Stimulated activated CD4-positive, alpha-beta T cell treated with anti-CD3 and anti-CD28 coated beads, Interleukin-1b, Interleukin-23, amount 100 ng/mL, for 48 hours (primary cell): ENCODE results near the gene BTBD16.

Experiments
- DNase-seq: peaks from one replicate; pipeline ENCODE4 v3.0.0-alpha.2; 2020

The BTBD16 gene

DNA sequence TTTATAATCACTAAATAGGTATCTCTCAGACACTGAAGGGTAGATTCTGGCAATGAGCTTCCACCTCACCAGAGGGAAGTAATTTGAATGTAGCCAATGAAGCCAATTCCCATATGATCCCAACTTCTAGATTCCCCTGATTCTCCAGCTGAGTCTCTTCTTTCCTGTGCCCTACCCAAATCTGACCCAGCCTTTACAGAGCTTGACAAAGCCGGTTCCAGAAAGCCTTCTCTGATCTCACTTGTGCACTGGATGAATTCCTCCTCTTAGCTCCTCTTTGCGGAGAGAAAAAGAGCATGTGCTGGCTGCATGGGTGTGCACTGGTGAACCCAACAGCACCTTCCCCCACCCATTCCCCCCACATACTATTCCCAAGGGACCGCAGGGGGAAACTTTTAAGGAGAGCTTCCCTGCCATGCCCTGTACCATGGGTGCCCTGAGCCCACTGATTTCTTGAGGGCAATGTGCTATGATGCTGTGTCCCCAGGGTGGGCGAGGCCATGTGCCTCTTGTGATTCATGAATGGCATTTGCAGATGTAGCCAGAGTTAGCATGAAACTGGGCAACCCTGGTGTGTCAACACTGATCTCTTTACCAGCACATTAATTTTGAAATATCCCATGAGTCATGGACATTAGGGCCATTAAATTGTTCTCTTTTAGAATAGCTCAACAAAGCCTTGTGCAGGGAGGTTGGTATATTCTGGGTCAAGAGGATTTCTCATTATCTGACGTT lies 53.0 kb downstream of the BTBD16 start:
- no peak for DNase-seq

GRCh38 chr10:122325235-122325634 lies 54.1 kb downstream of the BTBD16 start:
- no peak for DNase-seq

DNA sequence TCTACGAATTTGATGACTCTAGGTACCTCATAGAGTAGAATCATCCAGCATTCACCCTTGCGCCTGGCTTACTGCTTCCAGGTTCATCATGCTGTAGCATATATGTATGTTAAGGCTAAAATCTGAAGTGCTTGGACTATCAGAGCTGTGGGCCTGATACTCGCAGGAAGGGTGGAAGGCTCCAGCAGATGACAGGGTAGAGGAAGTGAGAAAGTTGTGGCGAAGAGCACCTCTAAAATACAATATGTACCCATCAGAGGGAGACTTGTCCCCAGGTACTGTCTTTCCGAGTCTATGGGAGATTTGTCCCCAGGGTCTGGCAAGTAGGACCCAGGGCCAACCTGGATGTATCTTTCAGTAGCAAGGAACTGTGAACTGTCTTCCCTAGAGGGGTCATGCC lies 55.3 kb downstream of the BTBD16 start:
- no peak for DNase-seq

- no peak for DNase-seq
Observed at GRCh38 chr10:122326806-122327205, 55.7 kb downstream of the BTBD16 start.

GRCh38 chr10:122327237-122328206 lies 56.4 kb downstream of the BTBD16 start:
- DNase-seq, result no peak

DNA sequence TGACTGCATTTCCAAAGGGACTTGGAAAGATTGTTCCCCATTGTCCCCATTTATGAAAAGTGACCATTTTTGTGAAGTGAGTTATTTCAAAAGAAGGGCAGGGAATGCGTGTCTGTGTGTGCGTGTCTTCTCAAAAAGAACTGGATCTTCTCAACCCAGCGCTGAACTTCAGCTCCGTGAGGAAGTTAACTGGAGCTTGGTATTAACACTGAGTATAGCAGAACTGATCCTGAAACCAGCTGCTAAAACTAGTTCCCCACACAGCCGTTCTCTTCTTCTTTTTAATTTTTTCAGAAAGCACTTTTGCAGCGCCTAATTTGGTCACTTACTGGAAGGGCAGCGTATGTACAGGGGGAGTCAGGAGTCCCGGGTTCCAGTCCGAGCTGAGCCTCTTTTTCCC lies 57.6 kb downstream of the BTBD16 start:
- no peak for DNase-seq

GRCh38 chr10:122329416-122329815 lies 58.3 kb downstream of the BTBD16 start:
- DNase-seq, result no peak

GRCh38 chr10:122331100-122331499 lies 60.0 kb downstream of the BTBD16 start:
- no peak for DNase-seq

- DNase-seq, result no peak
Observed at GRCh38 chr10:122331615-122332446, 60.7 kb downstream of the BTBD16 start.

GRCh38 chr10:122333037-122333436 lies 61.9 kb downstream of the BTBD16 start:
- peak; percentile 50 for DNase-seq

- DNase-seq, result no peak
Observed at GRCh38 chr10:122336332-122336731, 65.2 kb downstream of the BTBD16 start.

DNA sequence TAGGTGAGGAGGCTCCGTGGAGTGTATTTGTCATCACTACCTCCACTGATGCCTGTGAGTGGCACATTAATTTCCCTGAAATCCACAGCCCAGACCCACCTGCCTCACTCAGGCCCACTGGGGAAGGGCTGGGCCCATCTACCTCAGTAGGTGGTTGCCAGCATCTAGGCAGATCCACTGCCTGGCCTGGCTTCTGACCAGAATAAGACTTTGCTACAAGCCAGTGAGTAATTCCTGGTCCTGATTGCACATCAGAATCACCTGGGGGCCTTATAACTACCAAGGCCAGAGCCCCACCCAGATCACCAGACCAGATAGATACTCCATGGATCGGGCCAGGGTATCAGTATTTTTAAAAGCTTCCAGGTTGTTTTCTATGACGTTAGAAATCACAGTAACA lies 65.9 kb downstream of the BTBD16 start:
- DNase-seq, result no peak

GRCh38 chr10:122338609-122339441 lies 67.7 kb downstream of the BTBD16 start:
- DNase-seq, result no peak

DNA sequence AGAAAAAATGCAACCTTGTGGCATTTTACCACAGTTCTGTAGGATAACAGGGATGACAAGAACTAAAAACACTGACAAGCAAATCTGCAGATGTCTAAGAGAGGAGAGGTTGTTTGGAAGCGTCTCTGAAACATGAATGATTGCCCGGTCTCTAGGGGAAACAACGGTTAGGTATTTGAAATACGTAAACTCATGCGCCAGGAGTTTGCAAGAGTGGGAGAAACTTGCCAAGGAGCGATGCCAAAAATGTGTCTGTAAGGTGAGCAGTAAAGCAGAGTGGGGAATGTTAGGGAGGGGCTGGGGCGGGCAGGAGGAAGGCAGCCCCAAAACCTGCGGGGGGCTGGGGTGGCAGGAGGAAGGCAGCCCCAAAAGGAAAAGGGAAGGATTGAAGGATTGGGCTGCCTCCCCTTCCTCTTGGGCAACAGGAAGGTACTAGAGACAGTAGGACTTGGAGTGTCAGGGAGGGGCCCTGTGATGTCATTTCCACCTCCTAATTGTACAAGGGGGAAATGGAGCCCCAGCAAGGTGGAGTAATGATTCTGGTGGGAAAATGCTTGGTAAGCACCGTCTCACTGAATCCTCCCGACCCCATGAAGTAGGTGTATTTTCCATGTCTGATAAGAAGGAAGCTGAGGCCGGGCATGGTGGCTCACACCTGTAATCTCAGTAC lies 70.2 kb downstream of the BTBD16 start:
- DNase-seq, result no peak

DNA sequence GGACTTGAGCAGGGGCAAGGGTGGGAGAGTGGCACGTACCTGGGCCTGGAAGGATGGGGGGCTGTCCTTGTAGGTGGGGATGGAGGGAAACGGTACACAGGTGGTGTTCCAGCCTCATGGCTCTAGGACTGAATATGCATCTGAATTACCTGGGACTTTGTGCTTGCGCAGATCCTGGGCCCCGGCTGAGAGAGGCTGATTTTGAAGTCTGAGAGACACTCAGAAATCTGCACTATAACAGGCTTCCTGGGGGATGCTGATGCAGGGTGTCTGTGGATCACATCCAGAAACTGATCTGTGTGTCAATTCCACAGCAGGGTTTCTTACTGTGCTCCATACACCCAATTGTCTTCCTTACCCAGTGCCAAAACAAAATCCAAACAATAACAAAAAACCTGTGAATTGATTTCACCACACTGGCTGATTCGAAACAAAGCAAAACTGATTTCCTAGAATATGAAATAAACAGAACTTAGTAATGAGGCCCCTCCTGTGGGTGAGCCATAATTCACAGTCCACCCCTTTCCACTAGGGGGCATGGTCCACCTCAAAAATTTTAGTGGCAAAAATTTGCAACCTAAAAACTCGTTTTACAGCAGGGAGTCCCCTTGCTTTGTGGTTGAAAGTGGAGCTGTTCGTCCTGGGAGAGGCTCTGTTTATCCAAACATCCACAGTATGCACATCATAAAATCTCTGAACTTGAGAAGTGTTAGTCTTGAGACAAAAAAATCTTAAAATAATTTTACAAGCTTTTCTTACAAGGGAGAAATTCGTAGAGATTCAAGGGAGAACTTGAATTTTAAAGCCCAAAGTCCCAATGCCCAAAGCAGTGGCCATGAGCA lies 71.4 kb downstream of the BTBD16 start:
- peak; percentile 48 for DNase-seq

- DNase-seq, result no peak
Observed at GRCh38 chr10:122343135-122343800, 72.2 kb downstream of the BTBD16 start.

DNA sequence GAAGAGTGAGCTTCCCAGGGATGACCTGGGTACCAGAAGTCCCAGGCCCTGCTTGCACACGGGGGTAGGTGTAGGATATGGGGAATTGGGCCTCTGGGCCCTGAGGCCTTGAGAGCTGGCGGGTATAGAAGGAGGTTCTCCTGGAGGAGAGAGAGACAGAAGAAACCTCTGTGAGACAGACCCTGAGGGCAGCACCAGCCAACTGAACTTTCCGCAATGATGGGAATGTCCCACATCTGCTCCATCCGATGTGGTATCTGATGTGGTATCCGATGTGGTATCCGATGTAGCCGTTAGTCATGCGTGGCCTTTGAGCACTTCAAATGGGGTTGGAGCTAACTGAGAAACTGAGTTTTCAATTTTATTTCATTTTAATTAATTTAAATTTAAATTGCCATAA lies 72.8 kb downstream of the BTBD16 start:
- no peak for DNase-seq

GRCh38 chr10:122344741-122345258 lies 73.7 kb downstream of the BTBD16 start:
- DNase-seq, result no peak

GRCh38 chr10:122346326-122346950 lies 75.3 kb downstream of the BTBD16 start:
- DNase-seq, result no peak
